Liver (tissue), 3 donors: ENCODE data around the gene RICTOR.

Experiments used
- GABPA ChIP-seq, 2 donors: IDR thresholded peaks in 1 of 2; conservative IDR thresholded peaks in 1 of 2; 2 replicates each; pipeline ENCODE4 v1.6.1; 2016; ENCODE audit warnings: antibody characterized with exemption in 2 of 2, mild to moderate bottlenecking in 1 of 2, moderate library complexity in 1 of 2
- JUND ChIP-seq, 2 donors: IDR thresholded peaks; 2 replicates each; pipeline ENCODE4 v1.6.1; 2016; ENCODE audit warnings: antibody characterized with exemption in 2 of 2
- SP1 ChIP-seq: IDR thresholded peaks from 2 replicates; pipeline ENCODE4 v1.6.1; 2018; ENCODE audit warnings: antibody characterized with exemption, mild to moderate bottlenecking
- TAF1 ChIP-seq: conservative IDR thresholded peaks from 2 replicates; pipeline ENCODE4 v1.6.1; 2016; ENCODE audit warnings: antibody characterized with exemption, mild to moderate bottlenecking
- TF ChIP-seq, protein P1 (sequence below): fragments of 150-350 bp; IDR thresholded peaks from 2 replicates; pipeline ENCODE4 v1.5.1; 2017; ENCODE audit warnings: improper control_type of control experiment, low read depth, low read length; ENCODE audit not compliant: missing input control
- donor health status: healthy.
- donor health status: healthy.

DNA sequence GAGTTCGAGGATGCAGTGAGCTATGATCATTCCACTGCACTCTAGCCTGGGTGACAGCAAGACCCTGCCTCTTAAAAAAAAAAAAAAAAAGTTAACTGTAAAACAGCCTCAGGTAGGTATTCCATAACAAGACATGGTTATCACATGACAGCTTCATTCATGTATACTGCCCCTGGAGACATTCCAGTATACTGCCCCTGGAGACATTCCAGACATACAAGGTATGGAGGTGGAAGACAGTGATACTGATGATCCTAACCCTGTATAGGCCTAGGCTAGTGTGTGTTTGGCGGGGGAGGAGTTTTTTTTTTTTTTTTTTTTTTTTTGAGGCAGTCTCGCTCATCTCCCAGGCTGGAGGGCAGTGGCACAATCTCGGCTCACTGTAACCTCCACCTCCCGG lies 105.5 kb downstream of the RICTOR start:
- TF ChIP-seq, protein P1, sequence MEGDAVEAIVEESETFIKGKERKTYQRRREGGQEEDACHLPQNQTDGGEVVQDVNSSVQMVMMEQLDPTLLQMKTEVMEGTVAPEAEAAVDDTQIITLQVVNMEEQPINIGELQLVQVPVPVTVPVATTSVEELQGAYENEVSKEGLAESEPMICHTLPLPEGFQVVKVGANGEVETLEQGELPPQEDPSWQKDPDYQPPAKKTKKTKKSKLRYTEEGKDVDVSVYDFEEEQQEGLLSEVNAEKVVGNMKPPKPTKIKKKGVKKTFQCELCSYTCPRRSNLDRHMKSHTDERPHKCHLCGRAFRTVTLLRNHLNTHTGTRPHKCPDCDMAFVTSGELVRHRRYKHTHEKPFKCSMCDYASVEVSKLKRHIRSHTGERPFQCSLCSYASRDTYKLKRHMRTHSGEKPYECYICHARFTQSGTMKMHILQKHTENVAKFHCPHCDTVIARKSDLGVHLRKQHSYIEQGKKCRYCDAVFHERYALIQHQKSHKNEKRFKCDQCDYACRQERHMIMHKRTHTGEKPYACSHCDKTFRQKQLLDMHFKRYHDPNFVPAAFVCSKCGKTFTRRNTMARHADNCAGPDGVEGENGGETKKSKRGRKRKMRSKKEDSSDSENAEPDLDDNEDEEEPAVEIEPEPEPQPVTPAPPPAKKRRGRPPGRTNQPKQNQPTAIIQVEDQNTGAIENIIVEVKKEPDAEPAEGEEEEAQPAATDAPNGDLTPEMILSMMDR, result no peak
- TF ChIP-seq JUND (IDR thresholded peaks at IDR 0.05) (no peak), SP1 (no peak), TAF1 (no peak), GABPA (IDR thresholded peaks at IDR 0.05 in 1 of 2, conservative IDR thresholded peaks at IDR 0.05 in 1 of 2) (no peak)
